K562 (cell line): ENCODE results near the gene FIZ1. TPM values are rescaled to one million over a fixed set of nuclear protein-coding genes. Genes with fewer than 3 reads are reported as not detected.

Source experiments
- CLOCK ChIP-seq: fragments of 250-450 bp; sonication (Bioruptor Pico); IDR thresholded peaks from 2 replicates; pipeline ENCODE4 v1.4.0; 2020; ENCODE audit warnings: mild to moderate bottlenecking, moderate library complexity, borderline replicate concordance
- DIDO1 ChIP-seq: fragments of 450-650 bp; IDR thresholded peaks from 2 replicates; pipeline ENCODE4 v1.6.1; 2016; ENCODE audit warnings: low read depth, missing biosample characterization, missing genetic modification characterization
- GABPB1 ChIP-seq: sonication (generic); formaldehyde crosslinking; IDR thresholded peaks from 2 replicates; pipeline ENCODE4 v1.8.0; 2022; ENCODE audit warnings: mild to moderate bottlenecking, missing genetic modification reagents
- MYNN ChIP-seq, 2 experiments: sonication (generic); formaldehyde crosslinking in 1 of 2; IDR thresholded peaks; 2 replicates each; pipeline versions ENCODE4 v1.5.0 to v1.6.1; 2016 to 2020; ENCODE audit warnings: antibody characterized with exemption in 1 of 2, missing genetic modification reagents in 1 of 2
- NFXL1 ChIP-seq: fragments of 450-650 bp; formaldehyde crosslinking; IDR thresholded peaks from 2 replicates; pipeline ENCODE4 v1.4.0; 2021; ENCODE audit warnings: mild to moderate bottlenecking
- NUFIP1 ChIP-seq: fragments of 450-650 bp; IDR thresholded peaks from 2 replicates; pipeline ENCODE4 v1.6.1; 2018; ENCODE audit not compliant: partially characterized antibody
- PCBP1 ChIP-seq: fragments of 200-400 bp; formaldehyde crosslinking; IDR thresholded peaks from 2 replicates; pipeline ENCODE4 v1.6.1; 2018; ENCODE audit warnings: mild to moderate bottlenecking, low read depth, low read length; ENCODE audit not compliant: poor library complexity, severe bottlenecking
- RB1 ChIP-seq: fragments of 450-650 bp; IDR thresholded peaks from 2 replicates; pipeline ENCODE4 v1.6.1; 2017; ENCODE audit warnings: low read depth, mild to moderate bottlenecking
- RFX5 ChIP-seq: IDR thresholded peaks from 2 replicates; pipeline ENCODE4 v1.6.1; 2011; ENCODE audit warnings: low read depth, mild to moderate bottlenecking, improper control_type of control experiment, low read length
- SLC30A9 ChIP-seq: fragments of 250-450 bp; sonication (Bioruptor Pico); IDR thresholded peaks from 2 replicates; pipeline ENCODE4 v1.8.0; 2022; ENCODE audit warnings: mild to moderate bottlenecking, moderate library complexity
- SUPT5H ChIP-seq: fragments of 450-650 bp; IDR thresholded peaks from 2 replicates; pipeline ENCODE4 v1.6.1; 2016
- ZBTB7A ChIP-seq: IDR thresholded peaks from 2 replicates; pipeline ENCODE4 v1.6.1; 2011; ENCODE audit warnings: low read depth, mild to moderate bottlenecking, low read length, moderate library complexity, borderline replicate concordance; ENCODE audit not compliant: control insufficient read depth
- ZFX ChIP-seq: sonication (generic); formaldehyde crosslinking; IDR thresholded peaks from 2 replicates; pipeline ENCODE4 v1.8.0; 2022; ENCODE audit warnings: mild to moderate bottlenecking, missing genetic modification reagents, moderate library complexity
- ZNF384 ChIP-seq: IDR thresholded peaks from 2 replicates; pipeline ENCODE4 v1.6.1; 2012; ENCODE audit warnings: low read depth, low read length, improper control_type of control experiment
- polyA plus RNA-seq, 8 experiments: library from polyadenylated mRNA; depleted of rRNA in 4 of 8; stranded (reverse) in 5 of 8; unstranded in 3 of 8; fragments of >200 nt; fragmentation: Nextera tagmentation in 2 of 8; fragmentation: Illumina TruSeq in 1 of 8; extraction: Ambion mirVana in 2 of 8; extraction: Trizol in 1 of 8; gene quantifications; 2 replicates each; pipeline versions ENCODE4 v1.2.1 to v1.2.3, GENCODE V29; 2011 to 2014; ENCODE audit warnings: inconsistent platforms in 1 of 8, missing spikeins in 1 of 8
- total RNA-seq, 7 experiments: library from RNA; depleted of rRNA in 6 of 7; stranded (reverse); fragments of >200 nt in 6 of 7; fragmentation: Illumina TruSeq in 2 of 7; extraction: Trizol in 2 of 7; gene quantifications; 2 replicates each; pipeline versions ENCODE4 v1.2.1 to v1.2.3, GENCODE V29; 2011 to 2021; ENCODE audit warnings: low replicate concordance in 1 of 7
- TF ChIP-seq, protein P1 (sequence below), 3 experiments: fragments of 200-800 bp in 1 of 3; fragments of 250-450 bp in 1 of 3; fragments of 450-650 bp in 1 of 3; sonication (Bioruptor Pico) in 1 of 3; sonication (Bioruptor generic) in 1 of 3; formaldehyde crosslinking in 1 of 3; IDR thresholded peaks; 2 replicates each; pipeline versions ENCODE4 v1.6.1 to v1.8.0; 2016 to 2022; ENCODE audit warnings: mild to moderate bottlenecking in 2 of 3, missing genetic modification characterization in 2 of 3, missing compliant biosample characterization in 1 of 3, moderate library complexity in 1 of 3
- TF ChIP-seq, protein P2 (sequence below): fragments of 450-650 bp; formaldehyde crosslinking; IDR thresholded peaks from 2 replicates; pipeline ENCODE4 v1.4.0; 2020; ENCODE audit warnings: mild to moderate bottlenecking, moderate library complexity
- TF ChIP-seq, protein P3 (sequence below): sonication (generic); formaldehyde crosslinking; IDR thresholded peaks from 2 replicates; pipeline ENCODE4 v1.8.0; 2022; ENCODE audit warnings: mild to moderate bottlenecking, missing genetic modification reagents

The FIZ1 gene
- total and polyA plus RNA-seq, 9 of the 15 experiments (the other 6 are each of a cell fraction or from before 2014, with no cell fraction given) = 0.79 to 17.5 (median 5.5) TPM

GRCh38 chr19:55580628-55581144 is 18.6 kb downstream of the FIZ1 start, which contains the start of gene ZNF579 (continued):
- TF ChIP-seq, protein P1, sequence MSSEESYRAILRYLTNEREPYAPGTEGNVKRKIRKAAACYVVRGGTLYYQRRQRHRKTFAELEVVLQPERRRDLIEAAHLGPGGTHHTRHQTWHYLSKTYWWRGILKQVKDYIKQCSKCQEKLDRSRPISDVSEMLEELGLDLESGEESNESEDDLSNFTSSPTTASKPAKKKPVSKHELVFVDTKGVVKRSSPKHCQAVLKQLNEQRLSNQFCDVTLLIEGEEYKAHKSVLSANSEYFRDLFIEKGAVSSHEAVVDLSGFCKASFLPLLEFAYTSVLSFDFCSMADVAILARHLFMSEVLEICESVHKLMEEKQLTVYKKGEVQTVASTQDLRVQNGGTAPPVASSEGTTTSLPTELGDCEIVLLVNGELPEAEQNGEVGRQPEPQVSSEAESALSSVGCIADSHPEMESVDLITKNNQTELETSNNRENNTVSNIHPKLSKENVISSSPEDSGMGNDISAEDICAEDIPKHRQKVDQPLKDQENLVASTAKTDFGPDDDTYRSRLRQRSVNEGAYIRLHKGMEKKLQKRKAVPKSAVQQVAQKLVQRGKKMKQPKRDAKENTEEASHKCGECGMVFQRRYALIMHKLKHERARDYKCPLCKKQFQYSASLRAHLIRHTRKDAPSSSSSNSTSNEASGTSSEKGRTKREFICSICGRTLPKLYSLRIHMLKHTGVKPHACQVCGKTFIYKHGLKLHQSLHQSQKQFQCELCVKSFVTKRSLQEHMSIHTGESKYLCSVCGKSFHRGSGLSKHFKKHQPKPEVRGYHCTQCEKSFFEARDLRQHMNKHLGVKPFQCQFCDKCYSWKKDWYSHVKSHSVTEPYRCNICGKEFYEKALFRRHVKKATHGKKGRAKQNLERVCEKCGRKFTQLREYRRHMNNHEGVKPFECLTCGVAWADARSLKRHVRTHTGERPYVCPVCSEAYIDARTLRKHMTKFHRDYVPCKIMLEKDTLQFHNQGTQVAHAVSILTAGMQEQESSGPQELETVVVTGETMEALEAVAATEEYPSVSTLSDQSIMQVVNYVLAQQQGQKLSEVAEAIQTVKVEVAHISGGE (CRISPR knock-in tag; IDR thresholded peaks at IDR 0.05) = peak; percentile 93 to 100 (median 98)
- TF ChIP-seq ZNF384 (0 out of 2 replicates have a peak, but pooled peaks have one; percentile 28), ZBTB7A (peak; percentile 73), RFX5 (no peak), NUFIP1 (no peak), PCBP1 (no peak), MYNN (IDR thresholded peaks at IDR 0.05) (0 out of 2 replicates have a peak, but pooled peaks have one; percentile 44), MYNN (CRISPR knock-in tag; IDR thresholded peaks at IDR 0.05) (no peak), CLOCK (CRISPR knock-in tag) (no peak), NFXL1 (CRISPR knock-in tag) (no peak), SUPT5H (peak; percentile 18; the same call in 1 of the 2 replicates), RB1 (peak; percentile 74; the same call in 1 of the 2 replicates), GABPB1 (CRISPR knock-in tag) (peak; percentile 96), ZFX (peak; percentile 45; the same call in 1 of the 2 replicates), DIDO1 (tag) (peak; percentile 55; the same call in 1 of the 2 replicates), SLC30A9 (no peak)
- TF ChIP-seq, protein P2, sequence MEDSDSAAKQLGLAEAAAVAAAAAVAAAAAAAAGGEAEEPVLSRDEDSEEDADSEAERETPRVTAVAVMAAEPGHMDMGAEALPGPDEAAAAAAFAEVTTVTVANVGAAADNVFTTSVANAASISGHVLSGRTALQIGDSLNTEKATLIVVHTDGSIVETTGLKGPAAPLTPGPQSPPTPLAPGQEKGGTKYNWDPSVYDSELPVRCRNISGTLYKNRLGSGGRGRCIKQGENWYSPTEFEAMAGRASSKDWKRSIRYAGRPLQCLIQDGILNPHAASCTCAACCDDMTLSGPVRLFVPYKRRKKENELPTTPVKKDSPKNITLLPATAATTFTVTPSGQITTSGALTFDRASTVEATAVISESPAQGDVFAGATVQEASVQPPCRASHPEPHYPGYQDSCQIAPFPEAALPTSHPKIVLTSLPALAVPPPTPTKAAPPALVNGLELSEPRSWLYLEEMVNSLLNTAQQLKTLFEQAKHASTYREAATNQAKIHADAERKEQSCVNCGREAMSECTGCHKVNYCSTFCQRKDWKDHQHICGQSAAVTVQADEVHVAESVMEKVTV = no peak
- TF ChIP-seq, protein P3, sequence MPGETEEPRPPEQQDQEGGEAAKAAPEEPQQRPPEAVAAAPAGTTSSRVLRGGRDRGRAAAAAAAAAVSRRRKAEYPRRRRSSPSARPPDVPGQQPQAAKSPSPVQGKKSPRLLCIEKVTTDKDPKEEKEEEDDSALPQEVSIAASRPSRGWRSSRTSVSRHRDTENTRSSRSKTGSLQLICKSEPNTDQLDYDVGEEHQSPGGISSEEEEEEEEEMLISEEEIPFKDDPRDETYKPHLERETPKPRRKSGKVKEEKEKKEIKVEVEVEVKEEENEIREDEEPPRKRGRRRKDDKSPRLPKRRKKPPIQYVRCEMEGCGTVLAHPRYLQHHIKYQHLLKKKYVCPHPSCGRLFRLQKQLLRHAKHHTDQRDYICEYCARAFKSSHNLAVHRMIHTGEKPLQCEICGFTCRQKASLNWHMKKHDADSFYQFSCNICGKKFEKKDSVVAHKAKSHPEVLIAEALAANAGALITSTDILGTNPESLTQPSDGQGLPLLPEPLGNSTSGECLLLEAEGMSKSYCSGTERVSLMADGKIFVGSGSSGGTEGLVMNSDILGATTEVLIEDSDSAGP = peak; percentile 48; the same call in 1 of the 2 replicates
